ENCODE measurements around the gene TEX35.

The TEX35 gene

DNA sequence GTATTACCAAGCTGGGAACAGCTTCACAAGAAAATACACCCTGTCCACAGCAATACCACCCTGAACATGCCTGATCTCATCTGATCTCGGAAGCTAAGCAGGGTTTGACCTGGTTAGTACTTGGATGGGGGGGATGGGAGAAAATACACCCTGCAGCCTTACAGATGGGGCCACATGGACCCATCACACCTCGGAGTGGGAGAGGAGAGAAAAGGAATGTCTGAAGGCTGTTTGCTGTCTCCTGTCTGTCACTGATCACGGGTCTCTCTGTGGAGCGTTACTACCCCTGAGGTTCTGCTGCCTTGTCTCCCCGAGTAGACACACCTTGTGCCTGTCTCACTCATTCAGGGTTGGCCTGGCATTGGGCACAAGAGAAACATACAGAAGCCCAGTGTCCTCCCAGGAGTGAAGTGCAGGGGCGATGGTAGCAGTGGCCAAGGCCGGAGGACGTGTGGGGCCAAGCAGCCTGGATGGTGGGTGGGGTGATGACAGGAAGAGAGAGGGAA, 48.0 kb downstream of the TEX35 start:
- Histone ChIP-seq H3K4me3 (ENCODE audit: insufficient read length, low read depth) (no peak overlapping the region), H3K9ac (ENCODE audit: insufficient read length, low read depth) (no peak overlapping the region), H3K9me3 (ENCODE audit: insufficient read depth, low read length) (peaks cover 5% of the 10 kb centered on the region; the same call in 1 of the 2 replicates), H3K36me3 (ENCODE audit: insufficient read depth, insufficient read length, low read length) (no peaks in the 10 kb centered on the region), H3K27me3 (ENCODE audit: insufficient read depth, insufficient read length) (no peaks in the 10 kb centered on the region), H3K4me1 (ENCODE audit: insufficient read depth, insufficient read length) (no peaks in the 10 kb centered on the region)
- DNase-seq (ENCODE audit: low read depth, low spot score) = no peak
- TF ChIP-seq SUZ12 (IDR thresholded peaks at IDR 0.05; ENCODE audit: extremely low read depth, insufficient read depth, insufficient read length) (no peak), YY1 (IDR thresholded peaks at IDR 0.05; ENCODE audit: insufficient read depth, insufficient read length) (no peak), ZNF274 (IDR thresholded peaks at IDR 0.05; ENCODE audit: low read depth, low read length) (no peak)

DNA sequence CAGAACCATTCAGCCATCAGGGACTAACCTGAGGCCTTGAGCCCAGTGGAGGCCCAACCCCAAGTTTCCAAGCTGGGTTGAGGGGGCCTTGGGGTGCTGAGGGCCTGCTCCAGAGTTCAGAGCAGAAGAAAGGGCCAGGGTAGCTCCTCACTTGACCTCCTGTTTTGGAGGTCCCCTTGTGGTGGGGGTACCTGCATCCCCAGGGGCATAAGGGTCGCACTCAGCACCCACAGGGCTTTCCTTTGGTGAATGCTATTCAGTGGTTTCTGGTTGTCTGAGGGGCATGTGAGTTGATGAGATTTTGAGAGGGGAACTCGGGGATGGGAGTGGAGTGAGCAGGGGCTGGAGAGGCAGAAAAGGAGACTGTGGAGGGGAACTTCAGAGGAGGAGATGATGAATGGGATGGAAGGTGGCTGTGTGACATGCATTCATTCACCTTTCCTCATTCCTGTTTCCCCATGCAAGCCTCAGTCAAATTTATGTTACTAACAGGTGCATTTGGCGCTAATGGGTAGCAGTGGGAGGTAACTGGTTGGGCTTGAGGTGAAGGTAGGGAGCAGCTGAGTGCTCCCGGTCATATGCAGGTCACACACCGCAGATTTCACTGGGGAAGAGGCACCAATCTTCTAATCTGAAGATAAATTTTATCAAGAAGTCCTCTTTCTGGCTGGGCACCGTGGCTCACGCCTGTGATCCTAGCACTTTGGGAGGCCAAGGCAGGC, 50.4 kb downstream of the TEX35 start:
- no peak for DNase-seq (ENCODE audit: low read depth, low spot score)
- Histone ChIP-seq H3K27me3 (ENCODE audit: insufficient read depth, insufficient read length) (no peaks in the 10 kb centered on the region), H3K36me3 (ENCODE audit: insufficient read depth, insufficient read length, low read length) (no peaks in the 10 kb centered on the region), H3K9me3 (ENCODE audit: insufficient read depth, low read length) (peaks cover 5% of the 10 kb centered on the region; the same call in 1 of the 2 replicates), H3K4me1 (ENCODE audit: insufficient read depth, insufficient read length) (no peaks in the 10 kb centered on the region), H3K4me3 (ENCODE audit: insufficient read length, low read depth) (no peak overlapping the region), H3K9ac (ENCODE audit: insufficient read length, low read depth) (no peak overlapping the region)
- TF ChIP-seq SUZ12 (IDR thresholded peaks at IDR 0.05; ENCODE audit: extremely low read depth, insufficient read depth, insufficient read length) = no peak
- TF ChIP-seq ZNF274 (IDR thresholded peaks at IDR 0.05; ENCODE audit: low read depth, low read length) = no peak
- TF ChIP-seq YY1 (IDR thresholded peaks at IDR 0.05; ENCODE audit: insufficient read depth, insufficient read length) = no peak

DNA sequence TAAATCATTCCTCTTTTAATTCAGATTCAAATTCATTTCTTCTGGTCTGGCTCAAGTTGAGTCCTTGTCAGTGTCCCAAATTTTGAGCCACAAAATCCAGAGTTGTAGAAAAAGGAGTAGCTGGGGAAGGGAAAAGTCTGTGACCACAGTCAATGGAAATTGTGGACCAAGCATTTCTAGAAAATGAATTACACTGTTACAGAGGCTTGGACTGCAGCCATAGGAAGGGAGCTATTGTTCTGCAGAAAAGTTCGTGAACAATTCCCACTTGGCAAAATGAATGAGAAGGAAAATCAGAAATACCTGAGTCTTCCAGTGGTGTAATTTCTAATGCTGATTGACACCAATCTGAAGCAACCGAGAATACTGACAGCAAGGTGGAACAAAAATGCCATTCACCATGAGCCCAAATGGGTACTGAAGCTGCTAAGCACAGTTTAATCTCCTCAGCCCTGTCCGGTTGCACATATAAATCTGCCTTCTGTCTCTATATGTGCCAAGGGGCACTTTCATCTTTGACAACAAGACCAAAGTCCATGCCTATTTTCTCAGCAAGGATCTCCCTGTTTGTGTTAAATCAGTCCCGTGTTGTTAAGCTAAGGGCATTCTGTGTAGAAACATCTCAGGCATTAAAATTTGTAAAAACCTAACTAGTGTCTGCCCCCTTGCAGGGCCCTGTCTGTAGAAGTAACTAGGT, 51.3 kb downstream of the TEX35 start:
- Histone ChIP-seq H3K36me3 (ENCODE audit: insufficient read depth, insufficient read length, low read length) (no peaks in the 10 kb centered on the region), H3K9me3 (ENCODE audit: insufficient read depth, low read length) (peaks cover 5% of the 10 kb centered on the region; the same call in 1 of the 2 replicates), H3K4me3 (ENCODE audit: insufficient read length, low read depth) (no peak overlapping the region), H3K27me3 (ENCODE audit: insufficient read depth, insufficient read length) (no peaks in the 10 kb centered on the region), H3K9ac (ENCODE audit: insufficient read length, low read depth) (no peak overlapping the region), H3K4me1 (ENCODE audit: insufficient read depth, insufficient read length) (no peaks in the 10 kb centered on the region)
- DNase-seq (ENCODE audit: low read depth, low spot score) = no peak
- TF ChIP-seq SUZ12 (IDR thresholded peaks at IDR 0.05; ENCODE audit: extremely low read depth, insufficient read depth, insufficient read length) = no peak
- no peak for TF ChIP-seq YY1 (IDR thresholded peaks at IDR 0.05; ENCODE audit: insufficient read depth, insufficient read length)
- TF ChIP-seq ZNF274 (IDR thresholded peaks at IDR 0.05; ENCODE audit: low read depth, low read length) = no peak

DNA sequence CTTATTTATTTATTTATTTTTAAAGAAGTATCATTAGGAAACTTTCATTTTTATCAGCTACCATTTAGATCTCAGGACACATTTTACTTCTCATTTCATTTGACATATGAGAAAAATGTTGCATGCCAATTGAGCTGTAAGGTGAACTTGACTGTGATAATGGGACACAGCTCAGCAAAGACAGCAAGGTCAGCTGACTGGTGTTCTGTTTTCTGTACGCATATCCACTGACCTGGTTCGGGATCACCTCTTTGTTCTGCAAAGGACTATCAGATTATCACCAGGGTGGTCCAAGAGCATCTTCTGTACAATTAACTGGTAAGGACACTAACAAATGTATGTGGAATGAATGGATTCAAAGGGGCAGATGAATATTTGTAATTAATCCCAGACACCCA, 51.9 kb downstream of the TEX35 start:
- Histone ChIP-seq H3K36me3 (ENCODE audit: insufficient read depth, insufficient read length, low read length) (no peaks in the 10 kb centered on the region), H3K27me3 (ENCODE audit: insufficient read depth, insufficient read length) (no peaks in the 10 kb centered on the region), H3K9ac (ENCODE audit: insufficient read length, low read depth) (no peak overlapping the region), H3K4me3 (ENCODE audit: insufficient read length, low read depth) (no peak overlapping the region), H3K4me1 (ENCODE audit: insufficient read depth, insufficient read length) (no peaks in the 10 kb centered on the region), H3K9me3 (ENCODE audit: insufficient read depth, low read length) (peaks cover 5% of the 10 kb centered on the region; the same call in 1 of the 2 replicates)
- no peak for TF ChIP-seq SUZ12 (IDR thresholded peaks at IDR 0.05; ENCODE audit: extremely low read depth, insufficient read depth, insufficient read length)
- TF ChIP-seq YY1 (IDR thresholded peaks at IDR 0.05; ENCODE audit: insufficient read depth, insufficient read length) = no peak
- TF ChIP-seq ZNF274 (IDR thresholded peaks at IDR 0.05; ENCODE audit: low read depth, low read length) = no peak
- DNase-seq (ENCODE audit: low read depth, low spot score) = no peak

DNA sequence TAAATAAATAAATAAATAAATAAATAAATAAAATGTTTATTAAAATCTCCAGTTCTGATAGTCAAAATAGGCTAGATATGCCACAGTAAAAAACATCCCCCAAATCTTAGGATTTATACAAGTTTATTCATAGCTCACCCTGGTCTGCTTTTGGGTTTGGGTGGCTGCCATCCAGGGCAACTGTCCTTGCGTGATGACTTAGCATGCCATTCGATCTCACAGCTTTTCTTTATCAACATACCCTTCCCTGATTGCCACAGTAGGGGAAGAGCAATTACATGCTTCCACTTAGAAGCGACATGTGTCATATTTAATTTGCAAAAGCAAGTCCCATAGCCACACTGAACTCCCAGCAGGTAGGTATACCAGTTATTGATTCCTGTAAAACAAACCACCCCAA, 52.7 kb downstream of the TEX35 start:
- Histone ChIP-seq H3K4me1 (ENCODE audit: insufficient read depth, insufficient read length) (no peaks in the 10 kb centered on the region), H3K4me3 (ENCODE audit: insufficient read length, low read depth) (no peak overlapping the region), H3K36me3 (ENCODE audit: insufficient read depth, insufficient read length, low read length) (no peaks in the 10 kb centered on the region), H3K27me3 (ENCODE audit: insufficient read depth, insufficient read length) (no peaks in the 10 kb centered on the region), H3K9me3 (ENCODE audit: insufficient read depth, low read length) (no peaks in the 10 kb centered on the region; the same call in 1 of the 2 replicates), H3K9ac (ENCODE audit: insufficient read length, low read depth) (no peak overlapping the region)
- no peak for DNase-seq (ENCODE audit: low read depth, low spot score)
- no peak for TF ChIP-seq YY1 (IDR thresholded peaks at IDR 0.05; ENCODE audit: insufficient read depth, insufficient read length)
- no peak for TF ChIP-seq SUZ12 (IDR thresholded peaks at IDR 0.05; ENCODE audit: extremely low read depth, insufficient read depth, insufficient read length)
- no peak for TF ChIP-seq ZNF274 (IDR thresholded peaks at IDR 0.05; ENCODE audit: low read depth, low read length)

DNA sequence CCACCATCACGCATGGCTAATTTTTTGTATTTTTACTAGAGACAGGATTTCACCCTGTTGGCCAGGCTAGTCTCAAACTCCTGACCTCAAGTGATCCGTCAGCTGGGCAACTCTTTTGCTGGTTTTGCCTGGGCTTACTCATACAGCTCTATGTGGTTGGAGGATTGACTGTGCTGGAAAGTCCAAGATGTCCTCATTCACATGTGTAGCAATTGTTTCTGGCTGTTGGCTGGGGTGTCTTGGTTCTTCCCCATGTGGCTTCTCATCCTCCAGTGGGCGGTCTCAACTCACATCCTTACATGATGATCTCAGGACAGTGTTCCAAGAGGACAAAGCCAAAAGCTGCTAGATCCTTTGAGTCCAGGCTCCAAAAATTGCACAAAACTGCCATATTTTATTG, 53.3 kb downstream of the TEX35 start:
- H3K4me3 ChIP-seq (ENCODE audit: insufficient read length, low read depth) = no peak overlapping the region
- no peak for DNase-seq (ENCODE audit: low read depth, low spot score)
- no peaks in the 10 kb centered on the region for H3K9me3 ChIP-seq (ENCODE audit: insufficient read depth, low read length)
- no peaks in the 10 kb centered on the region for H3K27me3 ChIP-seq (ENCODE audit: insufficient read depth, insufficient read length)
- no peak for TF ChIP-seq ZNF274 (IDR thresholded peaks at IDR 0.05; ENCODE audit: low read depth, low read length)
- no peaks in the 10 kb centered on the region for H3K36me3 ChIP-seq (ENCODE audit: insufficient read depth, insufficient read length, low read length)
- H3K4me1 ChIP-seq (ENCODE audit: insufficient read depth, insufficient read length) = no peaks in the 10 kb centered on the region
- H3K9ac ChIP-seq (ENCODE audit: insufficient read length, low read depth) = no peak overlapping the region

DNA sequence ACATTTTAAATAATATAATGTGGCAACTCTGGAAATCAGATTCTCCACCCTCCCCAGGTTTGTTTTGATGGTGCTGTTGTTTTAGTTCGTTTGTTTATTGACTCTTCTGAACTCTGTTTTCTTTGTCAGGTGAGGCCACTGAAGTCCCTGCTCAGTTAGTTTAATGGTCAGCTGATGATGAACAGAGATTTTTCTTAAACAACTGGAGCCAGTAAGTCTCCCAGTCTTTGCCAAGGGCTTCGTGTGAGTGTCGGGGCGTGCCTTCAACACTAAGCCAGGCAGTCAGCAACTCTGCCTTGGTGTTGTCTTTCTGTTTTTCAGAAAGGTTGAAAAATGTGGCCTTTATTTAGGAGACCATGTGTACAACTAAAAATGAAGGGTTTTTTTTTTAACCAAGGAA, 58.9 kb downstream of the TEX35 start:
- Histone ChIP-seq H3K4me1 (ENCODE audit: insufficient read depth, insufficient read length) (peaks cover 3% of the 10 kb centered on the region), H3K36me3 (ENCODE audit: insufficient read depth, insufficient read length, low read length) (no peaks in the 10 kb centered on the region), H3K9ac (ENCODE audit: insufficient read length, low read depth) (no peak overlapping the region), H3K27me3 (ENCODE audit: insufficient read depth, insufficient read length) (no peaks in the 10 kb centered on the region), H3K4me3 (ENCODE audit: insufficient read length, low read depth) (no peak overlapping the region), H3K9me3 (ENCODE audit: insufficient read depth, low read length) (no peaks in the 10 kb centered on the region)
- DNase-seq (ENCODE audit: low read depth, low spot score) = no peak
- no peak for TF ChIP-seq ZNF274 (IDR thresholded peaks at IDR 0.05; ENCODE audit: low read depth, low read length)
- TF ChIP-seq YY1 (IDR thresholded peaks at IDR 0.05; ENCODE audit: insufficient read depth, insufficient read length) = no peak
- TF ChIP-seq SUZ12 (IDR thresholded peaks at IDR 0.05; ENCODE audit: extremely low read depth, insufficient read depth, insufficient read length) = no peak

All from NT2/D1 (cell line).